Spinal cord (tissue), 10 donors: ENCODE data around the gene SLC12A3. TPM values are rescaled to one million over a fixed set of nuclear protein-coding genes. Genes with fewer than 3 reads are reported as not detected.
"Not testable (repeated sequence)": the region's sequence is repeated elsewhere in the genome, so short reads cannot be mapped to it uniquely, and the experiment has no call there.

ENCODE experiments used
- DNase-seq, 6 donors: peaks; one replicate each; pipeline versions ENCODE4 v3.0.0 to v3.0.0-alpha.2; 2013 to 2015; ENCODE audit warnings: low spot score in 6 of 6, low read depth in 4 of 6
- H3K27ac ChIP-seq: one replicate; pipeline ENCODE4 v1.5.1; 2013; ENCODE audit warnings: low read depth, low read length, control low read depth
- H3K27me3 ChIP-seq: one replicate; pipeline ENCODE4 v1.6.1; 2013; ENCODE audit warnings: low read length; ENCODE audit not compliant: control insufficient read depth, insufficient read depth
- H3K36me3 ChIP-seq: one replicate; pipeline ENCODE4 v1.6.1; 2013; ENCODE audit warnings: low read length; ENCODE audit not compliant: control insufficient read depth, insufficient read depth
- H3K4me1 ChIP-seq: one replicate; pipeline ENCODE4 v1.6.1; 2013; ENCODE audit warnings: low read length; ENCODE audit not compliant: control insufficient read depth, insufficient read depth
- H3K4me3 ChIP-seq: one replicate; pipeline ENCODE4 v1.5.1; 2013; ENCODE audit warnings: low read depth, low read length, control low read depth
- H3K9me3 ChIP-seq: one replicate; pipeline ENCODE4 v1.6.1; 2013; ENCODE audit warnings: low read length; ENCODE audit not compliant: control insufficient read depth, insufficient read depth
- WGBS: methylation state at CpG from one replicate; pipeline ENCODE4 v1.1.5; 2013; ENCODE audit warnings: missing lambda C conversion rate; ENCODE audit not compliant: insufficient coverage; 5-methylcytosine and 5-hydroxymethylcytosine counted together
- polyA plus RNA-seq, 2 donors: library from polyadenylated mRNA; unstranded; fragments of 120-200 nt; gene quantifications; one replicate each; pipeline ENCODE4 v1.2.1, GENCODE V29; 2013; ENCODE audit not compliant: insufficient read length in 2 of 2
- total RNA-seq, 2 donors: library from RNA; depleted of rRNA in 1 of 2; stranded (reverse); fragments of 120-200 nt in 1 of 2; fragments of >200 nt in 1 of 2; gene quantifications; one replicate each; pipeline versions ENCODE4 v1.2.3 to v1.2.4, GENCODE V29; 2013 to 2014
- donor health status: healthy.

Gene SLC12A3
- total and polyA plus RNA-seq, 4 donors, result 0.11 to 0.22 (median 0.15) TPM

DNA sequence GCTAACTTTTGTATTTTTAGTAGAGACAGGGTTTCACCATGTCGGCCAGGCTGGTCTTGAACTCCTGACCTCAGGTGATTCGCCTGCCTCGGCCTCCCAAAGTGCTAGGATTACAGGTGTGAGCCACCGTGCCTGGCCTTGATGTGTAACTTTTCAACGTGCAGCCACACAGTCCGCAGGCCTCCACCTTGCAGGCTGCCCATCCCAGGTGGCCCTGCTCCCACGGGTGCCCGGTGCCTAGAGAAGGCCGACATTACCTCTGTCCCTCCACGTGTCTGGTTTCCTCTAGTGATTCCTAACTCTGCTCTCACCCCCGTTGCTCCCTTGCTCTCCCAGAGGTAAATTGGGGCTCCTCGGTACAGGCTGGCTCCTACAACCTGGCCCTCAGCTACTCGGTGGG is 19.9 kb downstream of the SLC12A3 start:
- 96% methylated on average over 13 of the region's 13 CpGs for WGBS
- not testable (repeated sequence) for DNase-seq, H3K4me3 ChIP-seq, H3K36me3 ChIP-seq, H3K9me3 ChIP-seq, H3K4me1 ChIP-seq, H3K27me3 ChIP-seq, H3K27ac ChIP-seq

GRCh38 chr16:56885446-56886162 is 20.6 kb downstream of the SLC12A3 start:
- no peak for DNase-seq
- Histone ChIP-seq H3K4me1 (no peaks in the 10 kb centered on the region), H3K27me3 (no peaks in the 10 kb centered on the region), H3K9me3 (no peaks in the 10 kb centered on the region), H3K27ac (no peak overlapping the region), H3K4me3 (no peak overlapping the region), H3K36me3 (no peaks in the 10 kb centered on the region)
- WGBS, result 98% methylated on average over 4 of the region's 9 CpGs

DNA sequence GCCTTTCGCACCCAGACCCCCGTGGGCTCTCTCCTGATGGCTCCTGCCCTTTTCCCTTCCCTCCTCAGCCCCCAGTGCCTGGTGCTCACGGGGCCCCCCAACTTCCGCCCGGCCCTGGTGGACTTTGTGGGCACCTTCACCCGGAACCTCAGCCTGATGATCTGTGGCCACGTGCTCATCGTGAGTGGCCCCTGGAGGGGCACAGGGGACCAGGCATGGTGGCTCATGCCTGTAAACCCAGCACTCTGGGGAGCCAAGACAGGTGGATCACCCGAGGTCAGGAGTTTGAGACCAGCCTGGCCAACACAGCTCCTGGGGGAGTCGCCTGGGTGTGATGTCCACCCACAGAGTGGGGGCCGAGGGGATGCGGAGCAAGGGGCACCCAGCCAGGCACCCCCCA is 21.3 kb downstream of the SLC12A3 start:
- WGBS, result 95% methylated on average over 12 of the region's 12 CpGs
- DNase-seq, result no peak
- Histone ChIP-seq H3K4me1 (no peaks in the 10 kb centered on the region), H3K4me3 (no peak overlapping the region), H3K27ac (no peak overlapping the region), H3K27me3 (no peaks in the 10 kb centered on the region), H3K36me3 (no peaks in the 10 kb centered on the region), H3K9me3 (no peaks in the 10 kb centered on the region)

GRCh38 chr16:56886826-56887225 is 21.8 kb downstream of the SLC12A3 start:
- no peaks in the 10 kb centered on the region for H3K36me3 ChIP-seq
- H3K27ac ChIP-seq, result no peak overlapping the region
- no peaks in the 10 kb centered on the region for H3K4me1 ChIP-seq
- WGBS, result 90% methylated on average over 8 of the region's 9 CpGs
- DNase-seq, result no peak
- no peaks in the 10 kb centered on the region for H3K27me3 ChIP-seq
- H3K9me3 ChIP-seq, result no peaks in the 10 kb centered on the region
- H3K4me3 ChIP-seq, result no peak overlapping the region

GRCh38 chr16:56888806-56889205 is 23.8 kb downstream of the SLC12A3 start:
- no peak overlapping the region for H3K27ac ChIP-seq
- no peaks in the 10 kb centered on the region for H3K4me1 ChIP-seq
- no peak for DNase-seq
- H3K4me3 ChIP-seq, result no peak overlapping the region
- H3K36me3 ChIP-seq, result no peaks in the 10 kb centered on the region
- WGBS, result 98% methylated on average over 7 of the region's 7 CpGs
- H3K27me3 ChIP-seq, result no peaks in the 10 kb centered on the region
- H3K9me3 ChIP-seq, result no peaks in the 10 kb centered on the region

DNA sequence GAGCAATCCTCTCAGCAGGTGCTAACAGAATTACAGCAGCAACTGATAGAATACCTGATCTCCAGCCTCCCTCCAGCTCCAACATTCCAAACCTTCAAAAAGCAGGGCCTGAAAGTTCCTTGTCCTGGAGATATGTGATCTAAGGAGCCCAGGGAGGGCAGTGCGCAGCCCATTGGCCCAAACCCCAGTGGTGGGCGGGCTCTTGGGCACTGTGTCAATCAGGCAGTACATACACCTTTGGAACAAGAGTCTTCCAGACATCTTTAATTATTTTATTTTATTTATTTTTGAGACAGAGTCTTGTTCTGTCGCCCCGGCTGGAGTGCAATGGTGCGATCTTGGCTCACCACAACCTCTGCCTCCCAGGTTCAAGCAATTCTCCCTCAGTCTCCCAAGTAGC is 24.2 kb downstream of the SLC12A3 start:
- Histone ChIP-seq H3K4me1 (no peaks in the 10 kb centered on the region), H3K9me3 (no peaks in the 10 kb centered on the region), H3K27ac (no peak overlapping the region), H3K27me3 (no peaks in the 10 kb centered on the region), H3K4me3 (no peak overlapping the region), H3K36me3 (no peaks in the 10 kb centered on the region)
- no peak for DNase-seq
- no CpG with 5 or more reads among the region's 5 CpGs for WGBS

GRCh38 chr16:56891685-56892084 is 26.7 kb downstream of the SLC12A3 start:
- DNase-seq, result no peak
- WGBS, result 66% methylated on average over 11 of the region's 11 CpGs
- Histone ChIP-seq H3K27ac (no peak overlapping the region), H3K4me3 (no peak overlapping the region), H3K36me3 (no peaks in the 10 kb centered on the region), H3K27me3 (no peaks in the 10 kb centered on the region), H3K4me1 (no peaks in the 10 kb centered on the region), H3K9me3 (no peaks in the 10 kb centered on the region)

- no peak overlapping the region for H3K27ac ChIP-seq
- 86% methylated on average over 14 of the region's 14 CpGs for WGBS
These were observed 27.7 kb downstream of the SLC12A3 start for GRCh38 chr16:56892705-56893104.

DNA sequence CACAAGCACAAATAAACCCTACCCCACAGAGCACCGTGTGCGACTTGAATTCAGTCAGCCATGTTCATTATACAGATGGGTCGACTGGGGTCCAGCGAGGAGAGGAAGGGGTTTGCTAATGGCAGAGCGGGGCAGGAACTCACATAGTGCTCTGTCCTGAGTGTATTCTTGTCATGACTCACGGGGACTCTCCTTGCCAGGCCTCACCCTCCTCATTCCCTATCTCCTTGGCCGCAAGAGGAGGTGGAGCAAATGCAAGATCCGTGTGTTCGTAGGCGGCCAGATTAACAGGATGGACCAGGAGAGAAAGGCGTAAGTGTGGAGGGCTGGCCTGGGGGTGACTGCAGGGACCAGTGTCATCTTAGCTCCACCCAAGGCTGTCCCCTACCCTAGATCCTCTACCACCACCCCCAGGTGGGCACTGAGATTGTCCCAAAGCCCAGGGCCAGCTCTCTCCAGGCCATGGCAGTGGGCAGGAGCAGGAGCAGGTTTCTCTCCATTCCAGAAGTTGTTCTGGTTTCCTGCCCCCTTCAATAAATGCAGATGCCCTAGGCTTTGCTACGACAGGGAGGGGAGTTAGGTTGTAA is 29.4 kb downstream of the SLC12A3 start:
- H3K27me3 ChIP-seq, result no peaks in the 10 kb centered on the region
- H3K4me1 ChIP-seq, result no peaks in the 10 kb centered on the region
- no peak overlapping the region for H3K4me3 ChIP-seq
- DNase-seq, result no peak
- no peaks in the 10 kb centered on the region for H3K36me3 ChIP-seq
- H3K9me3 ChIP-seq, result no peaks in the 10 kb centered on the region
- 86% methylated on average over 6 of the region's 12 CpGs for WGBS
- H3K27ac ChIP-seq, result no peak overlapping the region

More at GRCh38 chr16:56892705-56893104, 27.7 kb downstream of the SLC12A3 start:
- H3K4me3 ChIP-seq, result no peak overlapping the region
- no peaks in the 10 kb centered on the region for H3K4me1 ChIP-seq
- H3K36me3 ChIP-seq, result no peaks in the 10 kb centered on the region
- H3K27me3 ChIP-seq, result no peaks in the 10 kb centered on the region
- DNase-seq, result no peak
- no peaks in the 10 kb centered on the region for H3K9me3 ChIP-seq

DNA sequence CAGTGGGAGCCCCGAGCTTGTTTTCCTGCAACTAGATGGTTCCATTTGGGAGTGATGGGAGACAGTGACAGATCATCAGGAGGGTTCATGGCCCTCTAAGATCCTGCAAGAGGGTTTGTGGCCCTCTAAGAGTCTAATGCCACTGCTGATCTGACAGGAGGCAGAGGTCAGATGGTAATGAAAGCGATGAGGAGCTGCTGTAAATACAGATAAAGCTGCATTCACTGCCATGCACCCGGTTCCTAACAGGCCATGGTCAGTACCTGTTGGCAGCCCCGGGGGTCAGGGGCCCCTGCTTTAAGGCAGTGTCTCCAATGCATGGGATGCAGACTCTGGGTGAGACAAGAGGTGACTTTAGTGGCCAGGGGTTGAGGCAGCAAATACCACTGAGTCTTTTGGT is 30.8 kb downstream of the SLC12A3 start:
- Histone ChIP-seq H3K4me1 (no peaks in the 10 kb centered on the region), H3K36me3 (no peaks in the 10 kb centered on the region), H3K27me3 (no peaks in the 10 kb centered on the region), H3K9me3 (no peaks in the 10 kb centered on the region), H3K27ac (no peak overlapping the region), H3K4me3 (no peak overlapping the region)
- 72% methylated on average over 3 of the region's 4 CpGs for WGBS
- DNase-seq, result no peak
